ENCODE data around the gene ZFYVE27.
A peak's percentile ranks its signal among the peaks of the same experiment; 100 is the strongest.

ZFYVE27 gene

DNA sequence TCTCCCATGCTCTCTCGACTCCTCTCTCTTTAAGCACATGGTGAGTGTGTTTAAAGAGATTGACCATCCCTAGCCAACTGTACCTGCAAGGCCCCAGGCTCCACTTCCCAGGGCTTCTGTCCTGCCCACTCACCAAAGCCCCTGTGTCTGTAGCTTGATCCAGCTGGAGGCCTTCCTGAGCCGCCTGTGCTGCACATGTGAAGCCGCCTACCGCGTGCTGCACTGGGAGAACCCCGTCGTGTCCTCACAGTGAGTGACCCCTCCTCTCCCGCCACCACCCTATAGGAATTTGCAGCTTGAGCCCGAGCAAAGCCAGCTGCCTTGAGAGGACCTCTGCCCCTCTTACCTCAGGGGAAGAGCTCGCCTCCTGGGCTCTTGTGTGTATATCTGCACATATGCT is 11.2 kb downstream of the ZFYVE27 start:
- no peak for DNase-seq (ENCODE audit: low read depth)

DNA sequence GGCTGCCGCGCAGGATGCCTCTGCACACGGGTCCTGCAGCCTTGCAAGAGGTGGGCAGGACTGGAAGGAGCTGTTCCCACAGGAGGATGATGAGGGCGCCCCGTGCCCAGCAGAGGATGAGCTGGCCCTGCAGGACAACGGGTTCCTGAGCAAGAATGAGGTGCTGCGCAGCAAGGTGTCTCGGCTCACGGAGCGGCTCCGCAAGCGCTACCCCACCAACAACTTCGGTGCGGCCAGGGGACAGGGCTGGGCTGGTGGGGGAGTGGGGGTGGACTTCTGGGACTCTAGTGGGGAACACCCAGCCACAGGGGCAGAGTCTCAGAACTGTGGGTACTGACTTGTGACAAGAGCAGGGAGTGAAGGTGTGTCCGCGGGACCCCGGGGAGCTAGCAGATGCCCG is 16.0 kb downstream of the ZFYVE27 start:
- no peak for DNase-seq (ENCODE audit: low read depth)

DNA sequence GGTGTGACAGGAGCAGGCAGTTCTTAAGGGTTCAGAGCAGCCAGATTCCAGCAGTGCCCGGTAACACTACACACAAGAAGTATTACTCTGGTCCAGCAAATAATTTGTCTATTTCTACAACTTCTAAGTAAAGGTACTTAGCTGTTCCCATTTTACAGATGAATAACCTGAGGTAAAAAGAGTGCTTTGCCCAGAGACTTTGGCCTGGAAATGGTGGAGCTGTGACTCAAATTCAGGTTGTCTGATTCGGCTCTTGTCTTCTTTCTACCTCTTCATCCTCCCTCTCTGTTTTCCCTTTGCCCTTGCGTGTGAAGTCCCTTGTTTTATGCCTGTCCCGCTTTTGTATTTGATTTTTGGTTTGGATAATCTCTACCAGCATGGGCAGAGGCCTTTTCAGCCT is 17.8 kb downstream of the ZFYVE27 start:
- no peak for DNase-seq (ENCODE audit: low read depth)

DNA sequence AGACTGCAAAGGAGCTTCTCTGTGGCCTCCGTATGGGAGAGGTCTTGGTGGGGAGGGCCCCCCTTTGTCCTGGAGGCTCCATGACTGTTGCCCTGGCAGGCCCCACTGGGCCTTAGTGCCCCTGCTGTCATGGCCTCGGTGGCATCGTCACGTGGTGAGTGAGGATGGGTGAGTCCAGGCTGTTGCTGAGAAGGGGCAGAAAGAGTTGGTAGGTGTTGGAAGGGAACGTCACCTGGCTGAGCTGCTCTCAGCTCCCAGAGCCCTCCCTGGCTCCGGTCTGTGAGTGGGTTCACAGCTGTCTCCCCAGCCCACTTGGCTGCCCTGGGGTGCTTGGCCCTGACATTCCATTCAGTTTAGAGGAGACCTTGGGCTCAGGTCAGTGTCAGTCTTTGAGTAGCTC is 18.8 kb downstream of the ZFYVE27 start:
- no peak for DNase-seq (ENCODE audit: low read depth)

DNA sequence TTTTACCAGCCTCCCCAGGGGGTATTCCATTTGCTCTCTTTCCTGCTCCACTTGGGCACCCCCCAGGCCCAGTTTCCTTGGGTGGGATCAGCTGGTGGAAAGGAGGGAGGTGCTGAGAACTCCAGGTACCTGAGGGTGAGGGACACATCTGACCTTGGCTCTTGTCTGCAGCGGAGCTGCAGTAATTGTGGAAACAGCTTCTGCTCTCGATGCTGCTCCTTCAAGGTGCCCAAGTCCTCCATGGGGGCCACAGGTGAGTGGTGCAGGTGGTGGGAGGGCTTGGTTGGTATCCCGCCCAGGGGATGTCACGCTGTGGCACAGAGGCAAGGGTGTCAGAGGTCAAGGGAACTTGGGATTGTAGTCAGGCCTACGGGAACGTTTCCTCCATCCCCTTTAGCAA is 20.5 kb downstream of the ZFYVE27 start:
- no peak for DNase-seq (ENCODE audit: low read depth)

DNA sequence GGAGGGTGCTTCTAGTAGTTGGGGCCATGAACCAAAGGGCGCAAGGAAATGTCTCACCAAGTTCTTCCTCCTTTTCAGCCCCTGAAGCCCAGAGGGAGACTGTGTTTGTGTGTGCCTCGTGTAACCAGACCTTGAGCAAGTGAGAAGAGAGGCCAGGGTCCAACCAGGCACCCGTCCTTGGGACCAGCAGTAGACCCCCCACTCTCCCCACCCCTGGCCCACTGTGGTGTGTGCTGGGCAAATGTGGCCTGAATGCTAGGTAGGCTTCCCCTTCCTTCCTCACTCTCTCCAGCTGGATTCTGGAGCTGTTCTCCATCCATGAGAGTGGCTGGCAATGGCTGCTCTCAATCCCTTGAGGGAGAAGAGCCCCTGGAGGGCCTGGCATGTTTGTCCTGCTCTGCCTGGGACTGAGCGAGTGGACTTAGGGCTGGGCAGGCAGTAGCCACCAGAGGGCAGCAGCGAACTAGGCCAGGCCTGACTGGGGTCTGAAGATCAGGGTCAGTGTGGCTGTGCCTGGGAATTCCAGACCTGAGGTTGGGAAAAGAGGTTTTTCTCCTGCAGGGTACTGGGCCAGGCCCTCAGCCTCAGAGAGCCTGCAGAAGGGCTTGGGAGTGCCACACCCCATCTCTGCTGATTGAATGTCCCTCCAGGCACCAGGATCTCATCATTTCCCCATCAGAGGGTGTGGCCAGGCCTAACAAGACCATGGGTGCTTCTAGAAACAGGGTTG is 22.4 kb downstream of the ZFYVE27 start:
- DNase-seq (ENCODE audit: low read depth): peak; percentile 69

DNA sequence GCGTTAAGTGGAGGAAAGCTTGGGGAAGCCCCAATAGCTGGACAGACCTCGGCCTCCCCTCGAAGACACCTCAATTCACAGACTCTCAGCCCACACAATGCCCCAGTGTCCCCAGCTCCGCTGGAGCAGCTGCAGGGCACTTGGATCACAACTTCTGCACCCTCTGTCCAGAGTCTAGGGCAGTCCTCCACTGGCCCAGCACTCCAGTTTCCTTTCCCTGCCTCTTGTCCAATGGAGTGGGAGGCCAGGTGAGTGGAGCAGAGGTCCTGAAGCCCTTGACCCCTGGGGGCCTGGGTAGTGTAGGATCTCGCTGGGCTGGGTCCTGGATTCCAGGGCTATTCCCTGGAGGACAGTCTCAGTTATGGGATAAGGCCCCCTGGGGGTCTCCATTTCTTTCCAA is 23.0 kb downstream of the ZFYVE27 start:
- DNase-seq (ENCODE audit: low read depth): no peak

DNA sequence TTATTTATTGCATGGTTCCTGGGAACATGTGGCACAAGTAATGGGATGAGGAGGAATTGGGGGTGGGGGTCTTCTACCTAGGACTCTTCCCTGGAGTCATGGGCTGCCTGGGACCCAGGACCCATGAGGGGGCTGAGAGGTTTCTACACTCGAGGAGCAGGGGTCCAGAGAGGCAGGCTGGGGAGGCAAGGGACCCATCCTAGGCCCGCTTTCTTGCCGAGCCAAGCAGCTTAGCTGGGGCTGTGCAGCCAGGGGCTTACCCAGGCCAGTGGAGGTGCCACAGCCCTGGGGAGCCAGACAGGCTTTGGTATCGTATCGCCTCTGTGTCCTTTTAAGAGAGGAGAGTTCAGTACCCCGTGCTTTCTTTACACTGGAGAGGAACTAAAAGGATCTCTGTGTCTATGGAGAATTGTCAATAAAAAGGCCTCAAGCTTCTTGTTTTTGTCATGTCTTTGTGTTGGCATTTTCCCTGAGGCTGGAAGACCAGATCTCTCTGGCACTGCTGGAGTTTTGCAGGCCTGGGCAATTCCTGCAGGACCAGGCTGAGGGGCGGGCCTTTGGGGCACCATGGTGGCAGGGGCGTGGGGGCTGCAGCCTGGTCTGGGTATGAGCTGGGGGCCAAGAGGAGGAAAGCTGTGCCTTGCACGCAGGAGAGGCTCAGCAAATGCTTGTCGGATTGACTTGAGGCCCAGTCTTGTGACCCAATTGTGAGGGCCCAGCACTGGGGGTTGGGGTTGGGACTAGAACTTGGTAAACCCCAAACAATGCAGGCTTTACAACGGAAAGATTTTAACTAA is 23.7 kb downstream of the ZFYVE27 start:
- no peak for DNase-seq (ENCODE audit: low read depth)

DNA sequence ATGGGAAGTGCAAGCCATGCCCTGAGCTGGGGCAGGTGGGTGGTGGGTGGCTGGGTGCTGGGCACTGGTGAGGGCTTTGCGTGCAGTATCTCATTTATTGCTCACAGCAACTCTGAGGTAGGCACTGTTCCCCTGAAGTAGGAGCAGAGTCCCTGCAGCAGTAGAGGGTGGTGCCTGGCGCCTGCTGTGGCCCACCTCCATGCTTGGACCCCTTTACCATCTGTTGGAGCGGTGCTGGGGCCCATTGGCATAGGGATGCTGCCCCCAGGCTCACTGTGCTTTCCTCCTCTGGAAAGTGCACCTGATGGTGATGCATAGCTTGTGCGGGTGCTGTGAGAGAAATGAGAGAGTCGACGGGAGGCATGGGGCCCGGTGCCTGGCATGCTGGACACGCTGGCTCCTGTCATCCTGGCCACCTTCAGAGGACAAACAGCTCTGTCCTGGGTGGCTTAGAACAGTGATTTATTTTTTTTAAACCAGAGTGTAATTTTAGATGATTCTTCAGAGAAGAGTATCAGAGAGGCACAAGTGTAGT is 24.5 kb downstream of the ZFYVE27 start:
- DNase-seq (ENCODE audit: low read depth): no peak

DNA sequence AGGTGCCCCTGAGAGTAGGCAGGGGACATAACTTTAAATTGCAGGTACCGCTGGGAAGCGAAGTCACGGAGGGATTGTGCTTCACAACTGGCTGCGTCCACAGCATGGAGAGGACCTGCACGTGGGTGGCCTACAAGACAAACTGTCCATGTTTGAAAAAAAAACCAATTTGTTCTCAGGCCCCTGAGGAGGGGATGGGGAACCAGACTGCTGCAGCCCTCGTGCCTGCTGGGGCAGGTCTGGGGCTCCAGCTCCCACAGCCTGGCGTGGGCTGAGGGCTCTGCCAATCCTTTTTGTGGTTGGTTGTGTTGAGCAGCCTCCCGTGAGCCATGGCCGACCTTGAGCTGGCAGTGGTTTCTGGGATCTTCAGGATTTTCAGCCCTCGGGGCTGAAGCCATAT is 25.1 kb downstream of the ZFYVE27 start:
- peak; percentile 31 for DNase-seq (ENCODE audit: low read depth)

DNA sequence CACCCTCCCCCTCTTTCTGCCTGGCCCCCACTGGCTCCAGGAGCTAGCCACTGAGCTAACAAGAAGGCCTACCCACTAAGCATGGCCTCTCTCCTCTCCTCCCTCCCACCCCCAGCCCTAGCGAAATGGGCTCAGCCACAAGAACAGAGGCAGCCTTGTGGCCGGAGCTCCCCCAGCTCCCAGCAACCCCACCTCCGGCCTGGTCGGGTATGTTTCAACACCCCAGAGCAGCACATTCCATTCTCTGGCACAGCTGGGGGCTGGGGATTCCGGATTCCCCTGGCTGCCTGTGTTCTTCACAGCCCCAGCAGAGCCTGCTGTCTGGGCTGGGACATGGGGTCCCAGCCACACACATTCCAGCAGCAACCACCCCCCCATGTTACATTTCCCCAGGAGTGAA is 25.9 kb downstream of the ZFYVE27 start:
- peak; percentile 79 for DNase-seq (ENCODE audit: low read depth)

DNA sequence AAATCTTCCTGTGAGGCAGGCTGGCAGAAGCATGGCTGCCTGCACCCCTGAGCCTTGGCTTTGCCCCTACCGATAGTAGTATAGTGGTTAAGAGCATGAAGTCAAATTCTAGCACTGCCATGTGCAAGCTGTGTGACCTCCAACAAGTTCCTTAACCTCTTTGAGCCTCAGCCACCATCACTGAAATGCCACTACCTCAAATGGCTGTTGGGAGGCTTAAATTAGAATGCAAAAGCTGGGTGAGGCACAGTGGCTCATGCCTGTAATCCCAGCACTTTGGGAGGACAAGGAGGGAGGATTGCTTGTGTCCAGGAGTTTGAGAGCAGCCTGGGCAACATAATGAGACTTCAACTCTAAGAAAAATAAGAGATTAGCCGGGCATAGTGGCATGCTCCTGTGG is 26.5 kb downstream of the ZFYVE27 start:
- DNase-seq (ENCODE audit: low read depth): no peak

DNA sequence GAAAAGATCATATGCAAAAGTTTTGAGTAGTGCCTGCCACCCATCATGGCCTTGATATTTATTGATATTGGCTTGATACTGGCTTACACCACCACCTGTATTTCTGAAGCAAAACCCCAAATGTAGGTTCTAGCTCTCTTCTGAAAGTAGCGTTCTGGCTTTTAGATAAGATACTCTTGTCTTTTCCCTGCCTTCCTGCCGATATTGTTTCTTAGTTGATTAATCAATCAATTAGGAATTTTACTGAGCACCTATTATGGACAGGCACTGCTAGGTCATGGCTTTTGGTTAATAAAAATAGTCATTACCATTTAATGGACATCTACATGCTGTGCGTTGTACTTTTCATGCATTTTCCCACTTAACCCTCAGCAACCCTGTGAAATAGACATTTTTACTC is 27.0 kb downstream of the ZFYVE27 start:
- no peak for DNase-seq (ENCODE audit: low read depth)

DNA sequence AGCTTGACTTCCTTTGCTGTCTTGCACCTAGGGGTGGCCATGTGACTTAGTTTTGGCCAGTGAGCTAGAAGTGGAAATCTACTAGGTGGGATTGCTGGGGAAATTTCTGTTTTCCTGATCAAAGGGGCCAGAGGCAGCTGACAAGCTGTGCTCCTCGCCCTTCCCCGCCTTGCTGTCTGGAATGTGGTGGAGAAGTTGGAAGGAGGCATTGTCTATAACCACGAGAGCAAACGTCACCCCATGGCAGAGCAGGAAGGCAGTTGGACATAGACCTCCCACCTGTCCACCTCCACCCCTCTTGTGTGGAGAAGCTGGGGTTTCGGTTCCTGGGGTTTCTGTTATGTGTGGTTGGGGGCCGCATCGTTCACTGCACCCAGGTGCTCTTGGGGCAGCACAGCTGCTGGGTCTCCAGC is 27.6 kb downstream of the ZFYVE27 start:
- no peak for DNase-seq (ENCODE audit: low read depth)

DNA sequence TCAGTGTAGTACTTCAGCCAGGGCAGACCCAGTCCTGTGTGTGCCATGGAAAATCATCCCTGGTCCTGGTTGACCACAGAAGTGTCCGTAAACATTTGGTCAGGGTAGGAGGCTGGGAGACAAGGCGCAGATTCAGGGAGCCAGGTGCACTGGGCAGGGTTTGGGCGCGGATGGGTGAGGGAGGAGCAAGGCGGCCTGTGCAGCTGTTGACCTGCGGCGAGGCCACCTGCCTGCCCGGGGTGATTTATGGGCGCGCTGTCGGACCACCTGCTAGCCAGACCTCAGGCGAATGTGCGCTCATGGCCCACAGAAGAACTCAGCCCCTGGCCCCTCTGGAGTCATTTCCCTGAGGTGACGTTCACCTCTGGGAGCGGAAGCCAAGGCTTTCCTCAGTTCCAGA is 28.3 kb downstream of the ZFYVE27 start:
- no peak for DNase-seq (ENCODE audit: low read depth)

DNA sequence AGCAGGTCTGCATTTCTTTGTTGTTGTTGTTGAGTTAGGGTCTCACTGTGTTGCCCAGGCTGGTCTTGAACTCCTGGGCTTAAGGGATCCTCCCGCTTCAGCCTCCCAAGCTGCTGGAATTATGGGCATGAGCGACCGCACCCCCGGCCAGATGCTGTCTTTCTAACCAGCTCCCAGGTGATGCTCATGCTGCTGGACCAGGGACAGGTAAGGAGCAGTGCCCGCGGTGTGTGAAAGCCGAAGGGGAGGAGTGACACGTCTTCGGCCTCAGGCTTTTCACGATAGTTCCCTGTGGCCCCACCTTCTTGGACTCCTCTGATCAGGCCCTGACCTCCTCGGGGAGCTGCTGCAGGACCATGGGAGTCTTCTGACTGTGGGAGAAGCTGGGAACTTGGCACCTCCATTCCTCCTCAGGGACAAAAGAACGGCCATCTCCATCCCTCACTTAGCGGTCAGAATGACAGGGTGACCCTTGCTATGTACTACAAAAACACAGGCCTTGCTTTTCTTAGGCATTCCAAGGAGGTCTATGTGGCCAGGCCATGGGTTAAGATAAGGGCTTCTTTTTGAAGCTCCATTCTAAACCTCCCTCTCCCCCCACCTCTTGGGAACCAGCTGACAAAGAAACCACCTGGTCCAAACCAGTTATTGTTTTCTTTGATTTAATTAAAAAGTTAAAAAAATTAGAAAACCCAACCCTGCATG is 29.3 kb downstream of the ZFYVE27 start:
- no peak for DNase-seq (ENCODE audit: low read depth)

DNA sequence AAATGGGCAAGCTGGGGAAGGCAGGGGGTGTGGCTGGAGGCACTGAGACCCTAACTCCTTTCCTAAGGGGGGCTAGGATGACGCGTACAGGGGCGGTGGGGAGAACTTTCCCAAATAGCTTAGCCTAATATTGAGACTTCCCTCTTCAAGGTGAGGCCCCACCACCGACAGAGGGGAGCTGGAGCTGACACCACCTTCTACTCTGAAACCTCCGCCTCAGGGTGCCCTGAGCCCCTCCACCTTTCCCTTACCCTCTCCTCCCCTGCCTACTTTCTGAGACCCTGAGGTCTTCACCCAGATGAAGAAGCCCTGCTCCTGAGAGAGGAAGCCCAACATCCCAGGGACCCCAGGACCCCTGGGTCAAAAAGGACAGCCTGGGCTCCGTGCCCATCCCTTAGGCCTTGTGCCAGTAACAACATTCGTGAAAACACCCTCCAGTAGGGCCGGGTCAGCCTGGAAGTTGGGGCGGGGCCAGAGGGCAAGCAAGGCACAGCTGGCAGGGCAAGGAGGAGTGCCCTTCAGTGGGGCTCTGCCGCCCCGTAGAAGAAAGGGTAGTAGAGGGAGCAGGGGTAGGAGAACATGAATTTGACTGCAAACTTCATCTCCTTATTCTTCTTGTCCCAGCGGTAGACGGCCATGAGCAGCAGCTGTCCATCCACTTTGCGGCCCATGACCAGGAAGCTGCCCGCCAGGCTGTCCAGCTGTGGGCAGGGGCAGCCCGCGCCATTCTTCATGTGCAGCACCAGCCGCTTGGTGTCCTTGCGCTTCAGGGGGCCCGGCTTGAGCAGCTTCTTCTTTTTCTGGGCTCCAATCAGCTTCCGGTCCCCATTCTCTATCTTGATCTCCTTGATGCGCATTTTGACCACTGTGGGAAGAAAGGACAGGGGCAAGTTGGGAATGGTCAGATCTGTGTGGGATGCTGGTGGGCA is 30.3 kb downstream of the ZFYVE27 start:
- no peak for DNase-seq (ENCODE audit: low read depth)

DNA sequence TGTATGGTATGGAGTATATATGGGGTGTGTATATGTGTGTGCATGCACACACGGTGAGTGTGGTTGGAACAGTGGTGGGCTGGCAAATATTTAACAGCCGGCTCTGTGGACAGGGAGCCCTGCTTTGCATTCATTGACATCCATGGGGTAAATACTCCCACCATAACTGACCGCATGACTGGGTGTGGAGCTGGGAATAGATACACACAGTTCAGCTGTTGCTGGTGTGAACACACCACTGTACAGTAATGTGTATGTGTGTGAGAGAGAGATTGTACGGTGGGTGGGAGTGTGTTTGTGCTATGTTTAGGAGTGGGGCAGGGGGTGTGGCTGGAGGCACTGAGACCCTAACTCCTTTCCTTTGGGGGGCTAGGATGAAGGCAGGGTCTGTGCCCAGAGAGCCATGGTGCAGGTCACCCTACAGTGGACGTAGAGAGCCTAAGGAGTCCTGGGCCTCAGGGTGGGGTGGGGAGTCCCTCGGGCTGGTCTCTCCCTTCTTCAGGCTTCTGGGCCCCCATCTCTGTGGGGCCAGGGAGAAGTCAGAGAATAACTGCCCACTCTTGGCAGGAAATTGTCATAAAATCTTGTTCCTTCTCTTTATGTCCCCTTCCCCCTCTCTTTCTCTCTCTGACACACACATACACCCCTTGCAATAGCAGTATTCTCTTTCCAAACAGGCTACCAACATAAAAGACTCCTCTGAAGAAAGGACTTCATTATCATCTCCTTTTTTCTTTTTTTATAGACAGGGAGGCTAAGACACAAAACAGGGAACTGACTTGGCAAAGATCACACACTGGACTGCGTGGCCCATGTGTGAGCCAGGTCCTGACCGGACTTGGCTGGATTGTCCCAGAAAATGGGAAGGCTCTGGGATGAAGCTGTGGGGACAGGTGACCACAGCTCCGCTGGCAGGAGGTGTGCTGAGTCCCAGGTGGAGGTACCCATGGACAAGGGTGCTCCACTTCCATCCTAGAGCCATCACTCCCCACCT is 31.7 kb downstream of the ZFYVE27 start:
- DNase-seq (ENCODE audit: low read depth): no peak

DNA sequence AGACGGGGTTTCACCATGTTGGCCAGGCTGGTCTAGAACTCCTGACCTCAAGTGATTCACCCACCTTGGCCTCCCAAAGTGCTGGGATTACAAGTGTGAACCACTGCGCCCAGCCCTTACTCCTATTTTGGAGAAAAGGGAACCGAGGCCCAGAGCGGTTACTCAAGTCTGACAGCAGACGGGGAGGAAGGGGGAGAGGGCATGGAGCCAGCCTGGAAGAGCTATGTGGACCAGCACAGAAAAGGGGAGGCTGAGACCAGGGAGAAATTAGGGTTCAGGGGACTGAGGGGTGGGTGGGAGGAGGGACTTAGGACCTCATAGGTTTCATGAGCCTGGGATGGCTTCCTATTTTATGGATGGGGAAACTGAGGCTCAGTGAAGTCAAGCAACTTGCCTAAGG is 33.3 kb downstream of the ZFYVE27 start:
- DNase-seq (ENCODE audit: low read depth): no peak
